Right lobe of liver (tissue), 6 donors: ENCODE data around the gene PTPA. TPM values are rescaled to one million over a fixed set of nuclear protein-coding genes. Genes with fewer than 3 reads are reported as not detected.

Experiments
- ATAC-seq, 4 donors: fragments of 200-7000 bp; cut with Tn5 transposase; one replicate each; pipeline ENCODE4 v1.9.1; 2020; ENCODE audit warnings: mild to moderate bottlenecking in 4 of 4, moderate library complexity in 4 of 4
- DNase-seq, 3 donors: peaks; one replicate each; pipeline ENCODE4 v3.0.0-alpha.2; 2020
- H3K27ac ChIP-seq, 3 donors: fragments of 200-600 bp; one replicate each; pipeline ENCODE4 v1.8.0; 2022
- H3K27me3 ChIP-seq, 2 donors: fragments of 200-600 bp; one replicate each; pipeline ENCODE4 v1.8.0; 2022
- H3K36me3 ChIP-seq, 4 donors: fragments of 200-600 bp; sonication (generic) in 1 of 4; one replicate each; pipeline versions ENCODE4 v1.5.1 to v1.8.0; 2017 to 2022; ENCODE audit warnings: control low read depth in 1 of 4
- H3K4me1 ChIP-seq, 4 donors: fragments of 200-600 bp; sonication (generic) in 1 of 4; one replicate each; pipeline versions ENCODE4 v1.5.1 to v1.8.0; 2017 to 2022; ENCODE audit warnings: control low read depth in 1 of 4
- H3K4me3 ChIP-seq, 3 donors: fragments of 200-600 bp; one replicate each; pipeline ENCODE4 v1.8.0; 2022
- H3K9me3 ChIP-seq, 4 donors: fragments of 200-600 bp; sonication (generic) in 1 of 4; one replicate each; pipeline versions ENCODE4 v1.5.1 to v1.8.0; 2017 to 2022; ENCODE audit warnings: control low read depth in 1 of 4
- POLR2A ChIP-seq: fragments of 450-650 bp; IDR thresholded peaks from one replicate; pipeline ENCODE4 v1.6.1; 2017; ENCODE audit warnings: antibody characterized with exemption, mild to moderate bottlenecking
- WGBS: methylation state at CpG from one replicate; pipeline ENCODE4 v1.1.6; 2018; ENCODE audit warnings: low coverage, low lambda C conversion rate; ENCODE audit not compliant: insufficient coverage; ENCODE audit errors: missing lambda C conversion rate; 5-methylcytosine and 5-hydroxymethylcytosine counted together
- intact Hi-C, 2 donors: fragments of 100-400 bp; cut with DNase I; formaldehyde crosslinking; loops; one replicate each; pipeline versions ENCODE4 v1.11.2 to v1.14.1; 2022
- total RNA-seq, 6 experiments: library from RNA; depleted of rRNA in 2 of 6; stranded (reverse); fragments of >200 nt in 2 of 6; fragmentation: NEBNext Ultra II Directional in 3 of 6; extraction: Animal tissue kit (Norgen Biotek cat#: 25700) in 3 of 6; gene quantifications; one replicate each; pipeline versions ENCODE4 v1.1.0 to v1.2.4, GENCODE V29; 2016 to 2023
- TF ChIP-seq, protein P1 (sequence below), 4 donors: fragments of 200-600 bp in 3 of 4; fragments of 450-650 bp in 1 of 4; IDR thresholded peaks; one replicate each; pipeline versions ENCODE4 v1.5.1 to v1.8.0; 2016 to 2022; ENCODE audit warnings: antibody characterized with exemption in 4 of 4, mild to moderate bottlenecking in 2 of 4
- donor health status: DM: no; HTN: yes; CAD: no.
- donor health status: DM: no; HTN: no; CAD: no.
- donor health status: DM: no; HTN: no; CAD: no.
- donor health status: DM: no; HTN: yes; CAD: no.
- donor health status: DM: no; HTN: yes; CAD: no.

The PTPA gene
- total RNA-seq, 6 experiments from 2014 or later = 55.4 to 123 (median 62.0) TPM

GRCh38 chr9:129141066-129142041 is 30.1 kb downstream of the PTPA start:
- no peaks in the 10 kb centered on the region for H3K27me3 ChIP-seq
- peak overlapping the region; percentile 53 to 68 (median 56) for H3K4me3 ChIP-seq
- WGBS = 10% methylated on average over 7 of the region's 13 CpGs
- no peaks in the 10 kb centered on the region for H3K9me3 ChIP-seq
- peaks cover 0 to 11% (median 4%) of the 10 kb centered on the region in 4 donors for H3K36me3 ChIP-seq
- peaks cover 0 to 62% (median 33%) of the 10 kb centered on the region in 4 donors for H3K4me1 ChIP-seq
- intact Hi-C loops = no loop called here
- peak overlapping the region; percentile 95 to 100 (median 99) for H3K27ac ChIP-seq
- ATAC-seq (peak in 3 of 4 donors; percentile 2 to 8 (median 6)), DNase-seq (peak in 1 of 3 donors; percentile 57)
- TF ChIP-seq, protein P1, sequence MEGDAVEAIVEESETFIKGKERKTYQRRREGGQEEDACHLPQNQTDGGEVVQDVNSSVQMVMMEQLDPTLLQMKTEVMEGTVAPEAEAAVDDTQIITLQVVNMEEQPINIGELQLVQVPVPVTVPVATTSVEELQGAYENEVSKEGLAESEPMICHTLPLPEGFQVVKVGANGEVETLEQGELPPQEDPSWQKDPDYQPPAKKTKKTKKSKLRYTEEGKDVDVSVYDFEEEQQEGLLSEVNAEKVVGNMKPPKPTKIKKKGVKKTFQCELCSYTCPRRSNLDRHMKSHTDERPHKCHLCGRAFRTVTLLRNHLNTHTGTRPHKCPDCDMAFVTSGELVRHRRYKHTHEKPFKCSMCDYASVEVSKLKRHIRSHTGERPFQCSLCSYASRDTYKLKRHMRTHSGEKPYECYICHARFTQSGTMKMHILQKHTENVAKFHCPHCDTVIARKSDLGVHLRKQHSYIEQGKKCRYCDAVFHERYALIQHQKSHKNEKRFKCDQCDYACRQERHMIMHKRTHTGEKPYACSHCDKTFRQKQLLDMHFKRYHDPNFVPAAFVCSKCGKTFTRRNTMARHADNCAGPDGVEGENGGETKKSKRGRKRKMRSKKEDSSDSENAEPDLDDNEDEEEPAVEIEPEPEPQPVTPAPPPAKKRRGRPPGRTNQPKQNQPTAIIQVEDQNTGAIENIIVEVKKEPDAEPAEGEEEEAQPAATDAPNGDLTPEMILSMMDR (IDR thresholded peaks at IDR 0.05) = no peak
- TF ChIP-seq POLR2A = peak; percentile 53

DNA sequence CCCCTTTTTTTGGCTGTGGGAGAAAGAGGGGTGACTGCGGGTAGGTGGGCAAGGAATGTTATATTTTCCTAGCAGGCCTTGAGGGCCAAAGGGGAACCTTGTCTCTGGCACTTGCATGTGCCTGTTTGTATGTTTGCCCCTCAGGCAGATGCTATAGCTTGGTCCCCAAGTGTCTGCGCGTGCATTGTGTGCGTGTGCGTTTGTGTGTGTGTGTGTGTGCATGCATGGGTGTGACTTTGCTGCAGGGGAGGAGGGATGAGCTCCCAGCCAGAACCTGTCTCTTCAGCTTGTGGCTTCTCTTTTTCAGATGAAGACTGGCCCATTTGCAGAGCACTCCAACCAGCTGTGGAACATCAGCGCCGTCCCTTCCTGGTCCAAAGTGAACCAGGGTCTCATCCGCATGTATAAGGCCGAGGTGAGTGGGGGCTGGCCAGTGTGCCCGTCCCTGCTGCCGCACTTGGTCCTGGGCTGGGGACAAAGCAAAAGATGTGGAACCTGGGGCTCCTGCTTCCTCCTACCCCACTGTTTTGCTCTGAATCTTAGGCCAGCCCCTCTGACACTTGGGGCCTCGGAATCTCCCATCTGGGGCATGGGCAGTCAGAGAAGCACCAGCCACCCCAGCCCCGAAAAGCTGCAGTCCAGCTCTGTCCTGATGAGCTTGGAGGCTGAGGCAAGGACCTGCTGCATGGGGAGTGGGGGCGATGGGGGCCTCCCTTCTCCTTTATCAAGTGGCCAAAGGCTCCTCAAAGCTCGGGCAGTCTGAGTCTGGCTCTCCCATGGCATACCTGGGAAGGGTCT is 31.1 kb downstream of the PTPA start:
- Histone ChIP-seq H3K4me1 (peaks cover 0 to 58% (median 33%) of the 10 kb centered on the region in 4 donors), H3K27ac (peak overlapping the region; percentile 95 to 100 (median 99)), H3K36me3 (peaks cover 0 to 9% (median 3%) of the 10 kb centered on the region in 4 donors), H3K9me3 (no peaks in the 10 kb centered on the region), H3K4me3 (no peak overlapping the region), H3K27me3 (no peaks in the 10 kb centered on the region)
- DNase-seq = no peak
- intact Hi-C loops = no loop called here
- TF ChIP-seq, protein P1 (IDR thresholded peaks at IDR 0.05) = no peak
- no peak for TF ChIP-seq POLR2A
- no peak for ATAC-seq
- WGBS = 62% methylated on average over 5 of the region's 15 CpGs

- peak; percentile 81 to 84 (median 83) for DNase-seq
- H3K27ac ChIP-seq = peak overlapping the region; percentile 95 to 100 (median 99)
- no peaks in the 10 kb centered on the region for H3K27me3 ChIP-seq
- 26% methylated on average over 9 of the region's 14 CpGs for WGBS
- ATAC-seq = peak; percentile 25 to 46 (median 28)
- intact Hi-C loops = no loop called here
- peaks cover 0 to 9% (median 3%) of the 10 kb centered on the region in 4 donors for H3K36me3 ChIP-seq
- no peaks in the 10 kb centered on the region for H3K9me3 ChIP-seq
- peaks cover 0 to 49% (median 26%) of the 10 kb centered on the region in 4 donors for H3K4me1 ChIP-seq
- peak overlapping the region in 1 of 3 donors; percentile 8 for H3K4me3 ChIP-seq
- TF ChIP-seq, protein P1 (IDR thresholded peaks at IDR 0.05) = peak; percentile 59 to 95 (median 90)
- peak; percentile 13 for TF ChIP-seq POLR2A
Measured at GRCh38 chr9:129143031-129143927, 32.1 kb downstream of the PTPA start.
